RPMI8226 (cell line): ENCODE data around the gene PRMT5.
A peak's percentile ranks its signal among the peaks of the same experiment; 100 is the strongest.

Source experiments
- DNase-seq: peaks from one replicate; pipeline ENCODE4 v3.0.0-alpha.2; 2015

The PRMT5 gene

DNA sequence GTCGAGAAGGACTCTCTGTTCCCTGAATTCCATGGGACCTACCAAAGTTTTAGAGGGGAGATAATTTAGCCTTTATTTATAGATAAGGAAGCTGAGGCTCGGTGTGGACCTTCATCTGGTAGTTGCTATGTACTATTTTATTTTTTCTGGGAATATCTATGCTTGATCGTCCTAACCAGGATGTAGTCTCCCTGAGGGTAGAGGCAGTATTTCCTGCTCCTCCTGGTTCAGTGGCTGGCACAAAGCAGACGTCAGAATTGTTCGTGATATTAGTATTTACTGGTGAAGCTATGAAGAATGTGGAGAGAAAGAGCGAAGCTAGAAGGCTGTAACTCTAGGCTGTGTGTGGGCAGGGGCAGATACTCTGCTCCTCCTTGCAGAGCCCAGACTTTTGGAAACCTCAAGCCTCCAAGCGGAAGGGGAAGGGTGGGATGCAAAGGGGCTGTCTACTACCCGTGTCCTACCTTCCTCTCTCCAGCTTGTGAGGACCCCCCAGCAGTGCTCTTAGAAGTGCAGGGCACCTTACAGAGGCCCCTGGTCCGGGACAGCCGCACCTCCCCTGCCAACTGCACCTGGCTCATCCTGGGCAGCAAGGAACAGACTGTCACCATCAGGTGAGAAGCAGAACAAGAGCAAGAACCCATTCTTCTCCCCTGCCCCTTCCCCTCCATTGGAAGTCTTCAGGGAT lies 56.2 kb downstream of the PRMT5 start:
- no peak for DNase-seq

DNA sequence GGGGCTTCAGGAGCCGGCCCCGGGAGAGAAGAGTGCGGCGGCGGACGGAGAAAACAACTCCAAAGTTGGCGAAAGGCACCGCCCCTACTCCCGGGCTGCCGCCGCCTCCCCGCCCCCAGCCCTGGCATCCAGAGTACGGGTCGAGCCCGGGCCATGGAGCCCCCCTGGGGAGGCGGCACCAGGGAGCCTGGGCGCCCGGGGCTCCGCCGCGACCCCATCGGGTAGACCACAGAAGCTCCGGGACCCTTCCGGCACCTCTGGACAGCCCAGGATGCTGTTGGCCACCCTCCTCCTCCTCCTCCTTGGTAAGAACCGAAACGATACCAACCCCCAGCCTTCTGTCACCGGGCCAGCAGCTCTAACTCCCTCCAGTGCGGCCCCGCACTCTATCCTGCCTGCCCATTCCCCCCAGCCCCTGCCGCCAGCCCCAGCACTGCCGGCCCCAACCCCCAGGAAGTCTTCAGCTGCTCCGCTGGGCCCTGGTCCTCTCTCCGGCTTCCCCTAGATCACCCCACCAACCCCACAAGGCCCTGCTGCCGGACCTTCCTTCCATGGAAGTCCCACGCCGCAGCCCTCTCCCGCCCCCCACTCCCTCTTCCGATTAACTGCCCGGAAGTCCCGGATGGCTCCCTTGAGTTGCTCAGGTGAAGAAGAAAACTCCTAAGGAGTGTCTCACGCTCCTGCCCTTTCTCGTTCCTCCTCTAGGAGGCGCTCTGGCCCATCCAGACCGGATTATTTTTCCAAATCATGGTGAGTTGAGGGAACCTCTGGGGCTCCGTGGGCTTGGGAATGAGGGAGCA lies 56.9 kb downstream of the PRMT5 start:
- DNase-seq = peak; percentile 65

DNA sequence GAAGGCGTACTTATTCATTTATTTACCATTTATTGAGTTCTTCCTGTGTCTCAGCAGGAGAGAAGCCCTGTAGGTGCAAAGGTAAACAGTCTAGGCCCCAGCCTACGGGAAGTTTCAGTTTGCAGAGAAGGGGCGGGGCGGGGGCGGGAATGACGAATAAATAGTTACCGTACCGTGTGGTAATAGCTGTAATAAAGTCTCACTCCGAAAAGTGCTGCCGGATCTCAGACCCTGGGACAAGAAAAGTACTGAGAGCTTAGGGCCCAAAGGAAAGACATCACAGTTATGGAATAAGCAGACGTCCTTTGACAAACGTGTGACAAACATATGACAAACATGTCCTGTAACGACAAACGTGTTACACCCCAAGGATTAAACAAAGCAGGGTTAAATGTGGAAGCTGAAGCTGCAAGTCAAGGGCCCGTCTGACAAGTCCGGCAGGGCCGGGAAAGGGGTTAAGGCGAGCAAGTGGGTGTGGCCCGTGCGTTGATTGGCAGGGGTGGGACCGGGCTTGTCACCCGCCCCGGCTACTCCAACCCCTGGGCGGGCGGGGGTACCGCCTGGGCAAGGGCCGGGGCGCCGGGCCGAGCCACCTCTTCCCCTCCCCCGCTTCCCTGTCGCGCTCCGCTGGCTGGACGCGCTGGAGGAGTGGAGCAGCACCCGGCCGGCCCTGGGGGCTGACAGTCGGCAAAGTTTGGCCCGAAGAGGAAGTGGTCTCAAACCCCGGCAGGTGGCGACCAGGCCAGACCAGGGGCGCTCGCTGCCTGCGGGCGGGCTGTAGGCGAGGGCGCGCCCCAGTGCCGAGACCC lies 57.7 kb downstream of the PRMT5 start, which contains the start of gene LRP10:
TSS of gene LRP10 (plus strand) at position 517 of the 809 bp plus-strand sequence. CDS start 564 bp downstream, outside the sequence.
- DNase-seq = peak; percentile 90

DNA sequence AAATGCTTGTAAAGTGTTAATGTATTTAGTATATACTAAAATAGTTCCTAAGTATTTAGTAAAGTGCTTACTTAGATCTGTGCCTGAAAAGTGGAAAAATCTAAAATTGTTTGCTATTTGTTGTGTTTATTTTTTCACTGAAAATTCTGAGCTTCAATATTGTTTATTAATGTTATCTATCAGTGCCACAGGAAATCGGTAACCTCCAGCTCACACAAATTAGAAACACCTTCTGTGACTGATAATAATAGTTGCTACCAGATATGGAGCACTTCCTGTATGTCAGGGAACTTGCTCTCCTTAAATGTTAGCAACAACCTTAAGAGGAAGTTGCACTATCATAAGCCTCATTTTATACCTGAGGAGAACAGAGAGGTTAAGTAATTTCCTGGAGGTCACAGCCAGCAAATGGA lies 58.4 kb downstream of the PRMT5 start:
- DNase-seq = no peak
